Fibroblast of the conjunctiva (primary cell): ENCODE data around the gene BRD4.

ENCODE experiments used
- DNase-seq: peaks from one replicate; pipeline ENCODE4 v3.0.0-alpha.2; 2010; ENCODE audit warnings: low read depth

Gene BRD4

DNA sequence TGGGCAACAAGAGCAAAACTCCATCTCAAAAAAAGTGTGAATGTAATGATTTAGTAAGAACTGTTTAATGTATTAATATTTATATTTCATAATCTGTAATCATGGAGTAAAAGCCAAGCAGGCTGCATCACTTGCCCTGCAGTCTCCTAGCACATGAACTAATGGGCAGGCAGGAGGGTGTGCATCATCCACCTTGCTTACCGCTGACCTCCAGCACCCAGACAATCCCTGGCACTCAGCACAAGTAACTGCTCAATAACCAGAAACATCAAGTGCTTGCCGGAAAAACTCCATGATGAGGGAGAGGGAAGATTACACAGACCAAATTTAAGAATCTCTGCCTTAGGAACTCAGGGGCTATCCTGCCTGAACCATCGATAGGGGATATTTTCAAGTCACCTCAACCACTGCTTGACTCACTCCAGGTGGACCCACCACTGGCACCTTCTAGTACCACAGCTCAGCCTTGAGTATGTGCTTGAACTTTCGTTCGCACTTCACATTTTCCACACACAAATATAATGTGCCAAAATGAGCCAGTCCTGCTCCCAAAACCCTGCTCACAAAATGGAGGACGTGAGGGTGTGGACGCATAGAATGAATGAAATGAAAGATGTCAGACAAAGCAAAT, 18.6 kb downstream of the BRD4 start:
- DNase-seq, result no peak

- DNase-seq, result no peak
These were observed 25.2 kb downstream of the BRD4 start for GRCh38 chr19:15307169-15307568.

DNA sequence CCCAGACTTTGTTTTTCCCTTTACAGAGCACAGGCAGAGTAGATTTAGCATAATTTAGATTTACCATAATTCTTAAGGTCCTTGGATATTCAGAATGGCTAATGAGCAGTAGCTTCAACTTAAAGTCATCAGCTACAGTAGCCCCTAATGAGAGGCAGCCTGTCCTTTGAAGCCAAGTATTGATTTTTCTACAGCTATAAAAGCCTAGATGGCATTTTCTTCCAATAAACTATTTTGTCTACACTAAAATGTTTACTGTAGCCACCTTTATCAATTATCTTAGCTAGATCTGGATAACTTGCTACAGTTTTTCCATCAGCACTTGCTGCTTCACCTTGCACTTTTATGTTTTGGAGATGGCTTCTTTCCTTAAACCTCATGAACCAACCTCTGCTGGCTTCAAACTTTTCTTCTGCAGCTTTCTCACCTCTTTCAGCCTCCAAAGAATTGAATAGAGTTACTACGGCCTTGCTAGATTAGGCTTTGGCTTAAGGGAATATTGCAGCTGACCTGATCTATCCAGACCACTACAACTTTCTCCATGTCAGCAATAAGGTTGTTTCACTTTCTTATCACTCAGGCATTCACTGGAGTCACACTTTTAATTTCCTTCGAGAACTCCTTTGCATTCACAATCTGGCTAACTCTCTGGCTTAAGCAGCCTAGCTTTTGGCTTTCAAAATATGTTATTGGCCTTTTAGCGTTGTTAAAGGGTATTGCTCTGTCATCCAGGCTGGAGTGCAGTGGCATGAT, 26.6 kb downstream of the BRD4 start:
- no peak for DNase-seq

GRCh38 chr19:15304140-15304705, 28.1 kb downstream of the BRD4 start:
- DNase-seq, result no peak

GRCh38 chr19:15303105-15303780, 29.1 kb downstream of the BRD4 start:
- no peak for DNase-seq

GRCh38 chr19:15300533-15301197, 31.7 kb downstream of the BRD4 start:
- peak; percentile 89 for DNase-seq

DNA sequence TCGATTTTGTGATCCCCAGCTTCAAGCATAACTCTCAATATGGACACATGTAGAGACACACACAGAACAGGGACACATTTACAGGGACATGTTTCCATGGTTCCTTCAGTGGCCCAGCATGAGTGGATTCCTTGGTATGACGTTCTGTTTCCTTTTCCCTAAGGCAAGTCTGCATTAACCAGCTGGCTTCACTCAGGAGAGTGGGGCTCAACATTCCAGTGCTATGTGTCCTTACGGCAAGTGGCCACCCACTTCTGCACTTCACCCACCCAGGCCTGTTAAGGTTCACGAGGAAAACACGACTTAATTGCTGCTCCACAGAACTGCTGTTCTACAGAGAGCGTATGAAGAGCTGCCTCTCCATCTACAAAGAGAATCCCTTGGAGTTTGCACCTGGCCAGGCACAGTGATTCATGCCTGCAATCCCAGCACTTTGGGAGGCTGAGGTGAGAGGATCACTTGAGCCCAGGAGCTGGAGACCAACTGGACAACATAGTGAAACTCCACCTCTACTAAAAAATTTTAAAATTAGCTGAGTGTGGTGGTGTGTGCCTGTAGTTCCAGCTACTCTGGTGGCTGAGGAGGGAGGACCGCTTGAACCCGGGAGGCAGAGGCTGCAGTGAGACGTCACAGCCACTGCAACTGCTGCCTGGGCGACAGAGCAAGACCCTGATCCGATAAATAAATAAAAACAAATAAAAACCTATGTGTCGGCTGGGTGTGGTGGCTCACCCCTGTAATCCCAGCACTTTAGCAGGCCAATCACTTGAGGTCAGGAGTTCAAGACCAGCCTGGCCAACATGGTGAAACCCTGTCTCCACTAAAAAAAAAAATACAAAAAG, 32.5 kb downstream of the BRD4 start:
- DNase-seq, result no peak

GRCh38 chr19:15298847-15299567, 33.3 kb downstream of the BRD4 start:
- no peak for DNase-seq

- DNase-seq, result peak; percentile 69
These were observed 34.7 kb downstream of the BRD4 start for GRCh38 chr19:15297416-15298224.

DNA sequence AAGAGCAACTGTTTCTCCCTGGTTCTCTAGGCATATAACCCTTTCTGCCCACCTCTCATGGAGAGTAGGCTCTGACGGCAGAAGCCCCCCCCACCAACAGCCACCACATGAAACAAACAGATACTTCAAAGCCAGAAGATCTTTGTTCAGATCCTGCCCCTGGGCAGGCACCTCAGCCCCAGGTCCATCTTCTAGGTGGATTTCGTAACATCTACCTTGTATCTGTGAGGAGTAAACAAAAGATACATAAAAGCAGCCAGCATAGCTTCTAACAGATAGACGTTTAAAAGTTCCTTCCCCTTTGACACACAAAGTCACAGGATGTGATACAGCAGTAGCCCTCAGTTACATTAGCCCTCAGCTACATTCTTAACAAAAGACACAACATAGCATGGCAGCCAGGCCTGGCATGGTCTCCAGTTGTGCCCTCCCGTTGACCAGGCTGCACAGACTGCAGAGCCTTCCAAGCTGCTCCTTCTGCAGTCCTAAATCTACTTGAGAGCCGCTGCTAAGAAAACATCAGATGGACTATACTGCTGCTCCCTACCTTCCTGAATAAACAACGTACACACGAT, 35.4 kb downstream of the BRD4 start:
- no peak for DNase-seq

- no peak for DNase-seq
These were observed 36.0 kb downstream of the BRD4 start for GRCh38 chr19:15296353-15296752.

GRCh38 chr19:15294561-15294990, 37.8 kb downstream of the BRD4 start:
- no peak for DNase-seq

- DNase-seq, result no peak
These were observed 38.4 kb downstream of the BRD4 start for GRCh38 chr19:15293781-15294491.

GRCh38 chr19:15292847-15293582, 39.3 kb downstream of the BRD4 start:
- no peak for DNase-seq

GRCh38 chr19:15292140-15292539, 40.2 kb downstream of the BRD4 start:
- no peak for DNase-seq

DNA sequence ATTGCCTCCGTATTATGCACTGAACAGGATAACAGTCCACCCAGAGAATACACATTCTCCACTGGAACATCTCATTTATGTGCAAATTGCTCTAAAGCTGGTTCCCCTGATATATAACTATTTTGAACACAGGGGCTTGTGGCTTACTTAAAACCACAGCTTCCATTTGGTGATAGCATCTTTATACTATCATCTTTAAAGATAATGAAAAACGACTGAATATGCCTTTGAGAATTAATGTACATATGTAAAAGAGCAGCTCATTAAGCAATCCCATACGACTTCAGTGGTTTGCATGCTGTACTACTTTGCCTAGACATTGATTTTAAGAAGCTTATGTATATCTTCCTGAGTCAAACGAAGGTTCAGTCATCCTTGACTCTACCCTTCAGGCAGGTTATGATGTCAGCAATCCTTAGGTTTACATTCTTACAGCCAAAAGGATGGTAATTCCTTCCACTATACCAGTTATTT, 40.8 kb downstream of the BRD4 start:
- DNase-seq, result no peak

DNA sequence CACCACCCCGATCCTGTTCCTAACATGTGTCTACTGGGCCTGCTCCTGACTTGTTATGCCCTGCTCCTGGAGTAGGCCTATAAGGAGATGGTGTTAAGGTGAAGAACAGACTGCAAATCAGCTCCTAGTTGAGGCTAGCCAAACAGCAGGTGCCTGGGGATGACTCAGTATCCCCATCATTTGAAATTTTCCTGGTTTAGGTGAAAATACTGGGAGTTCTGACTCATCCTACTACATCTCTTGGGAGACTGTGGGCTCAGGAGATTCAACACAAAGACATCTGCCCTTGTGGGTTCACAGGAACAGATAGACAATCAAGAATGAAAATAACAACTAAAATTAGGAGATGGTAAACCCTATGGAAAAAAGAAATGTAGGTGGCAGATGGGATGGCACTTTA, 41.2 kb downstream of the BRD4 start:
- DNase-seq, result no peak

- DNase-seq, result no peak
These were observed 42.2 kb downstream of the BRD4 start for GRCh38 chr19:15290166-15290565.
